Endothelial cell of umbilical vein (primary cell): ENCODE data around the gene GPR87.

Experiments used
- CTCF ChIP-seq, 2 donors: IDR thresholded peaks; 1 replicate in 1 of 2; 2 replicates in 1 of 2; pipeline ENCODE4 v1.5.1; 2011; ENCODE audit warnings: low read length in 2 of 2, mild to moderate bottlenecking in 2 of 2, moderate library complexity in 2 of 2, control low read depth in 1 of 2, inconsistent platforms in 1 of 2, low read depth in 1 of 2; ENCODE audit not compliant: insufficient read depth in 1 of 2; ENCODE audit errors: extremely low read depth in 1 of 2
- EZH2 ChIP-seq: IDR thresholded peaks from 2 replicates; pipeline ENCODE4 v1.6.1; 2012; ENCODE audit warnings: borderline replicate concordance, low read depth, mild to moderate bottlenecking, moderate library complexity, low read length, inconsistent platforms; ENCODE audit not compliant: severe bottlenecking
- FOS ChIP-seq: IDR thresholded peaks from 2 replicates; pipeline ENCODE4 v1.6.1; 2011; ENCODE audit warnings: mild to moderate bottlenecking, low read length, moderate library complexity, borderline replicate concordance; ENCODE audit not compliant: insufficient read depth
- GATA2 ChIP-seq: IDR thresholded peaks from 2 replicates; pipeline ENCODE4 v1.7.0; 2011; ENCODE audit warnings: low read depth, mild to moderate bottlenecking, moderate library complexity, mixed read lengths, low read length; ENCODE audit not compliant: insufficient read length, insufficient read depth
- JUN ChIP-seq: IDR thresholded peaks from 2 replicates; pipeline ENCODE4 v1.6.1; 2011; ENCODE audit warnings: borderline replicate concordance, low read depth; ENCODE audit not compliant: insufficient read length, insufficient read depth
- MAX ChIP-seq: IDR thresholded peaks from 2 replicates; pipeline ENCODE4 v1.6.1; 2011; ENCODE audit not compliant: insufficient read depth, insufficient read length
- MYC ChIP-seq: IDR thresholded peaks from one replicate; pipeline ENCODE4 v1.6.1; 2011; ENCODE audit warnings: mild to moderate bottlenecking, low read depth, low read length
- POLR2A ChIP-seq: IDR thresholded peaks from 2 replicates; pipeline ENCODE4 v1.6.1; 2012; ENCODE audit warnings: low read depth, mild to moderate bottlenecking, control low read depth, low read length
- POLR2AphosphoS5 ChIP-seq: IDR thresholded peaks from 2 replicates; pipeline ENCODE4 v1.6.1; 2012; ENCODE audit warnings: low read depth, mild to moderate bottlenecking, control low read depth, low read length, moderate library complexity; ENCODE audit not compliant: insufficient read depth

GRCh38 chr3:151267066-151267465, 49.6 kb downstream of the GPR87 start:
- TF ChIP-seq POLR2A (no peak), MAX (no peak), CTCF (IDR thresholded peaks at IDR 0.05; ENCODE audit: extremely low read depth in 1 of 2, insufficient read depth in 1 of 2, low read depth in 1 of 2, low read length in 2 of 2) (no peak), POLR2AphosphoS5 (no peak), GATA2 (no peak), EZH2 (no peak), FOS (no peak), JUN (no peak), MYC (no peak)
